ENCODE results near the gene TTLL7. TPM values are rescaled to one million over a fixed set of nuclear protein-coding genes. Genes with fewer than 3 reads are reported as not detected.

Gene TTLL7
- total and polyA plus RNA-seq, 12 donors: 0.06 to 7.6 (median 2.6) TPM

DNA sequence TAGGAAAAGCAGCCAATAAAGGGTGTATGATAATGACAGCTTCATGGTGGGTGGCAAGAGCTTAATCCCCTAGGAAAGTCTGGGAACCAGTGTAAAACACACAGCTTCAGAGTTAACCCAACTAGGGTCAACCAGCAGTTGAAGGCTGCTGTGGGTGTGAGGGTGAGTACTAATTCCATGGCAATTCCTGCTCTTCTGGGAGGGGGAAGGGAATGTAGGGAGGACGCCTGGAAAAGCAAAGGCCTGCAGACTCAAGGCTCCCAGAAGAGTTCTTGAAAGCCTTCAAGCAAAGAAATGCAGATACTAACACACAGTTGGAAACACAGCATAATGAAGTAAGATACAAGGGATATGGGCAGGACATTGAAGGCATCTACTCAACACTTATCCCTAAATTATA is 28.1 kb downstream of the TTLL7 start:
- Histone ChIP-seq H3K4me1 (replicated peaks in 1 of 2) (no peaks in the 10 kb centered on the region), H3K27me3 (no peaks in the 10 kb centered on the region), H3K4me3 (no peak overlapping the region), H3K36me3 (replicated peaks in 1 of 2) (no peaks in the 10 kb centered on the region), H3K27ac (no peak overlapping the region), H3K9me3 (replicated peaks in 1 of 3) (no peaks in the 10 kb centered on the region)
- intact Hi-C loops (cut with DNase I): no loop called here
- 40 to 61% (median 48%) methylated on average over 1 of the region's 1 CpG for WGBS, 4 donors
- DNase-seq: no peak
- no peak for TF ChIP-seq POLR2A (IDR thresholded peaks at IDR 0.05)
- TF ChIP-seq, protein P1, sequence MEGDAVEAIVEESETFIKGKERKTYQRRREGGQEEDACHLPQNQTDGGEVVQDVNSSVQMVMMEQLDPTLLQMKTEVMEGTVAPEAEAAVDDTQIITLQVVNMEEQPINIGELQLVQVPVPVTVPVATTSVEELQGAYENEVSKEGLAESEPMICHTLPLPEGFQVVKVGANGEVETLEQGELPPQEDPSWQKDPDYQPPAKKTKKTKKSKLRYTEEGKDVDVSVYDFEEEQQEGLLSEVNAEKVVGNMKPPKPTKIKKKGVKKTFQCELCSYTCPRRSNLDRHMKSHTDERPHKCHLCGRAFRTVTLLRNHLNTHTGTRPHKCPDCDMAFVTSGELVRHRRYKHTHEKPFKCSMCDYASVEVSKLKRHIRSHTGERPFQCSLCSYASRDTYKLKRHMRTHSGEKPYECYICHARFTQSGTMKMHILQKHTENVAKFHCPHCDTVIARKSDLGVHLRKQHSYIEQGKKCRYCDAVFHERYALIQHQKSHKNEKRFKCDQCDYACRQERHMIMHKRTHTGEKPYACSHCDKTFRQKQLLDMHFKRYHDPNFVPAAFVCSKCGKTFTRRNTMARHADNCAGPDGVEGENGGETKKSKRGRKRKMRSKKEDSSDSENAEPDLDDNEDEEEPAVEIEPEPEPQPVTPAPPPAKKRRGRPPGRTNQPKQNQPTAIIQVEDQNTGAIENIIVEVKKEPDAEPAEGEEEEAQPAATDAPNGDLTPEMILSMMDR (IDR thresholded peaks at IDR 0.05): no peak

DNA sequence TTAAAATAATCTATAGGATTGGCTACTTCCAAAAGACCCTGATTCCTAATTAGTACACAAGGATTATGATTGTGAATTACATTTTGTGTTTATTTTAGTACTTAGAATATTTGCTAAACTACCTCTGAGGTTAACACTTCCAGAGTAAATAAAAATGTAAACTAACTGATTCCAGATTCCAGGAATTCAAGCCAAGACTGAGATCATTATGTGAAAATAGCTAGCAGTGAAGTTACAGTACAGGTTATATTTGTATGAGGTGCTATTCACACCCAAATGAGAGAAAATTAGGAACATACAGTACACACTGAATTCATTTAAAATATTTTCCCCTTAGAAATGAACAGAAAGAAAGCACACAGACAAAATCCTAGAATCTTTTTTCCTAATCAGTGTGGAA is 28.8 kb downstream of the TTLL7 start:
- intact Hi-C loops (cut with DNase I): no loop called here
- Histone ChIP-seq H3K4me1 (replicated peaks in 1 of 2) (no peaks in the 10 kb centered on the region), H3K27me3 (no peaks in the 10 kb centered on the region), H3K36me3 (replicated peaks in 1 of 2) (no peaks in the 10 kb centered on the region), H3K4me3 (no peak overlapping the region), H3K9me3 (replicated peaks in 1 of 3) (no peaks in the 10 kb centered on the region), H3K27ac (no peak overlapping the region)
- no peak for DNase-seq
- TF ChIP-seq, protein P1 (IDR thresholded peaks at IDR 0.05): no peak
- no peak for TF ChIP-seq POLR2A (IDR thresholded peaks at IDR 0.05)

DNA sequence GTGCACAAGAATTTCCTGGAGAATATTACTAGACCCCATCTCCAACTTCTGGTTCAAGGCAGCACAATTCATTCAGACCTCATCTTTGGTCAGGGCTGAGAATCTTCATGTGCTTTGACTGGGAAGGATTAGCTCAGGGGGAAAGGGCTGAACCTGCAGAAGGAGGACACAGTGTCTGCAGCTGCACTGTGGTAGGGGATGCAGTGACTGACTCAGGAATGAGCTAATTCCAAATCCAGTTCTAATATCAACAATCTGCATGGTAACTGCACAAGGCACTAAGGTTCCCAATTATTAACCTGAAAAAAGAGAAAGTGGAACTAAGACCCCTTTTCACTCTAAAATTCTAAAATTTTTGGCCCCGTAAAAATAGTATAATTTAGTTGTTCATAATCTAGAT is 31.6 kb downstream of the TTLL7 start:
- DNase-seq: no peak
- WGBS, 4 donors: 86 to 97% (median 90%) methylated on average over 1 of the region's 1 CpG
- TF ChIP-seq POLR2A (IDR thresholded peaks at IDR 0.05): no peak
- TF ChIP-seq, protein P1 (IDR thresholded peaks at IDR 0.05): no peak
- Histone ChIP-seq H3K36me3 (replicated peaks in 1 of 2) (no peaks in the 10 kb centered on the region), H3K9me3 (replicated peaks in 1 of 3) (no peaks in the 10 kb centered on the region), H3K4me3 (no peak overlapping the region), H3K4me1 (replicated peaks in 1 of 2) (no peaks in the 10 kb centered on the region), H3K27ac (no peak overlapping the region), H3K27me3 (no peaks in the 10 kb centered on the region)
- intact Hi-C loops (cut with DNase I): no loop called here

DNA sequence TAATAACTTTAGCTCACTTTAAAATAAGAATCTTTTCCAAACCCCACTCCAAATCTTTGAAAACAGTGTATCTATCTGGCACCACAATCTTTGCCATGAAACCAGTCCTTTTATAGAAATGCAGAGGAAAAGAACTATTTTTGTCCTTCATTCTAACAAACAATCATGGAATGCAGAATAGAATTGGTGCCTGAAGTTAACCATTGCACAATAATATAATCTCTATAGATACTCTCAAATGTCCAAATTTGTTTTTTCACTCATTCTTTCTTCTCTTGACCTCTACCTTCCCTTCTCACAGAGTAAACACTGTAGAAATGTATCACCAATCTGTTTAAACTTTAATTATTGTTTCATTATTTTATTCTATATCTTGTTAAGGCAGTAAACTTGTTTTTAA is 34.8 kb downstream of the TTLL7 start:
- TF ChIP-seq, protein P1 (IDR thresholded peaks at IDR 0.05): no peak
- TF ChIP-seq POLR2A (IDR thresholded peaks at IDR 0.05): no peak
- Histone ChIP-seq H3K4me1 (replicated peaks in 1 of 2) (no peaks in the 10 kb centered on the region), H3K36me3 (replicated peaks in 1 of 2) (no peaks in the 10 kb centered on the region), H3K9me3 (replicated peaks in 1 of 3) (no peaks in the 10 kb centered on the region), H3K27me3 (no peaks in the 10 kb centered on the region), H3K4me3 (no peak overlapping the region), H3K27ac (no peak overlapping the region)
- intact Hi-C loops (cut with DNase I): no loop called here
- no peak for DNase-seq
